HG03108 (cell line): ENCODE measurements around the gene C12orf75.
"Not testable (repeated sequence)": the region's sequence is repeated elsewhere in the genome, so short reads cannot be mapped to it uniquely, and the experiment has no call there.

ENCODE experiments used
- ATAC-seq: cut with Tn5 transposase; IDR thresholded peaks from one replicate; pipeline ENCODE4 v1.9.1; 2021; ENCODE audit warnings: moderate library complexity; ENCODE audit not compliant: unreplicated experiment

The C12orf75 gene

DNA sequence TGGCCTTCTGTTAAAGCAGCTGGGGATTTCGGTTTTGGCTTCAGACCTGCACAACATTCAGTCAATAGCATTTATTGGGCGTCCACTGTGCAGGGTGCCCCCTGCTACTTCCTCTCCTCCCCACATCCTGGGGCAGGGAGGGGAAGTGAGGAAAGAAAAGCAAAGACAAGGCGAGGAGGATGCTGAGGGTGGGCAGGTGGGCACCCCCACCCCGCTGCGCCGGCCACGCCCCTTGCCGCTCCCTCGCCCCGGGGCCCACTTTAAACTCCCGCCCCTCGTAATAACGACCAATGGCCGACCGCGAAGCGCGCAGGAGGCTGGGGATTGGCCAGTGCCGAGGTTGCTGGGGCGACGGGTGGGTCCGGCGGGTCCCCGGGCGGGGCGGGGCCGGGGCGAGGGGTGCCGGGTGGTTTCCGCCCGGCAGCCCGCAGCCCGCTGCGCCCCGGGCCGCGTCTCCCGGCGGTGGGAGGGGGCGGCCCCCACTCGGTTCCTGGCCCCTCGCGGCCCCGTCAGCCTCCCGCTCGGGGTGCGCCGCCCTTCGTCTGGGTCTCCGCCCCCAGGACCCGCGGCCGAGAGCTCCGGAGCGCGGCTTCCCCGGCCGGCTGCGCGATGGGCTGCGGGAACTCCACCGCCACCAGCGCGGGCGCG, at the start of gene C12orf75:
Gene C12orf75 (plus strand): TSS at position 409 of the 648 bp plus-strand sequence. CDS start 201 bp downstream, at position 610.
- ATAC-seq = peak; percentile 82

DNA sequence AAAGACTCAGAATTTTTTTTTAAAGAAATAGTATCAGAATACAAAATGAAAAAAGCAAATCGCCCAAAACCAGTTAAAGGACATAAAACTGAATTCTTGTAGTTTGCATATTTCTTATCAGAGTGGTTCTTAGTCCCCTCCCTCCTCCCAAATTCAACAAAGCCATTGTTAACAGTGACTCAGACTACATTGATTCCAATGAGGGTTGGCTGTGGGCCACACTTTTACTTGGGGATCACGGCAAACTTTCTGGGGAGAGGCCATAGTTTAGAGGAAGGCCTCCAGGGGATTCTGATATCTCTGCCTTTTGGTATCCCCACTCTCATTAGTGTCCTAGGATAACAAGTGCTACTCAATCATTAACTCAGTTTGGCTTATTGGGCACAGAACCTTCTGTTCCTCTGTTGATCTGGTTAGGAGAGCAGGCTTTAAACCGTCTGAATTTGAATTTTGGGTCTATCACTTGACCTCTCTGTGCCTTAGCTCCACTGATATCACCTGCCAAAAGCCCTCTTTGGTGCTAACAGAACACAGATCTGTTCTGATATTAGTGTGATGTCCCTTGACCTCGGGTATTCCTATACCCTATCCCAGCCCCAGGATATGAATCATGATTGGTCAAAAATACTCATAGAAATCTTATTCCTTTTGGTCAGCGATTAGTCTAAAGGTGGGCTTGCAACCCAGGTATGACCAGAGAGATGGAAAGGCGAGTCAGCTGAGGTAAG, 49.4 kb upstream of the C12orf75 start:
- no peak for ATAC-seq

- ATAC-seq = no peak
Observed at GRCh38 chr12:105281694-105282049, 48.8 kb upstream of the C12orf75 start.

- ATAC-seq = no peak
Observed at GRCh38 chr12:105285378-105285777, 45.1 kb upstream of the C12orf75 start.

DNA sequence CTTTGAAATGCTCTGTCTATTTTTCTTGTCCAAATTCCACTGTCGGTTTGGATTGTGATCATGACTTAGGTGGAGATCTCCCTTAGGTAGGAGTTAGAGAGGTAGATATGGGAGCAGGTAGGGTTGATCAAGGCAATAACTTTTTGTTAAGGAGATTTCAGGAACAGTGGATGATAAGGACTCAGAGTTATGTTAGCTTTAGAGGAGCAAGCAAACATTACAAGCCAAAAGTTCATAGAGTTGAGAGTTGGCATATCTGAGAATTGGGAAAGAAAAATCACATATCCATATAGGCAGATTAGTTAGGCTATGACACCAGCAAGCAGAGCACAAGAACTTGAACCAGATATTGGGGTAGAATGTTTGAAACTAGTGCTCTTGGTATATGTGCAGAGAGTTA, 43.1 kb upstream of the C12orf75 start:
- ATAC-seq = no peak

DNA sequence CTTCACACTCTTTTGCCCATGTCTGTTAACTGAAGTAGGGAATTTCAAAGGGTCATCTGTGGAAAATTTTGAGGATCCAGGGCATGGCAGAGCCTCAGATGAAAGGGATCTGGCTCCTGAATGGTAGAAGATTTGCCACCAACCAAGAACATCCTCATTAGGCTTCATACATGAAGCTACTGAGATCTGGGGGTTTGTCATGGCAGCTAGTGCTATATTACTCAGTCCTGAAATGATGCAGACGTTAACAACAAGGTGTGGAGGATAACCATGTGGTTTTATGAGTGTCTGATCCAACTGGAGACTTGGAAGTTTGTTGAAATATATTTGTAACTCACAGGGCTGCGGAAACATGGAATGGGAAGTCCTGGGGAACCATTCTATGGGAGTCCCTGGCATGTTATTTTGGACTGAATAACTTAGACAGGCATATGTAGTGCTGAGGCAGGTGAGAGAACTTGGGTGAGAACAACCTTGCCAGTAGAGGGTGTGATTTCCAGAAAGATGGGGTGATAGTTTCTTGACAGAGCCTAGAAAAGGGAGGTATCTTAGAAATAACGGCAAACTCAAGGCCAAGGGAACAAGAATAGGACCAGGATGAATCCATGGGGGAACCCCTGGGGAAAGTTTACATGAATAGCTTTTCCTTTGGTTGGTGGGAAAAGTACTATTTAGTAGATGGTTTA, 42.0 kb upstream of the C12orf75 start:
- no peak for ATAC-seq

GRCh38 chr12:105289114-105289904, 41.2 kb upstream of the C12orf75 start:
- no peak for ATAC-seq

DNA sequence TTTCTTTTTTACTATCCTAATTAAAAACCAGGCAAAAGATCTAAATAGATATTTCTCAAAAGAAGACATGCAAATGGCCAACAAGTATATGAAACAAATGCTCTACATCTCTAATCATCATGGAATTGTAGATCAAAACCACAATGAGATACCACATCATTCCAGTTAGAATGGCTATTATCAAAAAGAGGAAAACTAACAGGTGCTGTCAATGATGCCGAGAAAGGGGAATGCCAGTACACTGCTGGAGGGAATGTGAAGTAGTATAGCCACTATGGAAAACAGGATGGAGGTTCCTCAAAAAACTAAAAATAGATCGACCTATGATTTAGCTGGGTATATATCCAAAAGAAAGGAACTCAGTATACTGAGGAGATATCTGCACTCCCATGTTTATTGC, 39.0 kb upstream of the C12orf75 start:
- no peak for ATAC-seq

GRCh38 chr12:105292705-105293104, 37.8 kb upstream of the C12orf75 start:
- no peak for ATAC-seq

DNA sequence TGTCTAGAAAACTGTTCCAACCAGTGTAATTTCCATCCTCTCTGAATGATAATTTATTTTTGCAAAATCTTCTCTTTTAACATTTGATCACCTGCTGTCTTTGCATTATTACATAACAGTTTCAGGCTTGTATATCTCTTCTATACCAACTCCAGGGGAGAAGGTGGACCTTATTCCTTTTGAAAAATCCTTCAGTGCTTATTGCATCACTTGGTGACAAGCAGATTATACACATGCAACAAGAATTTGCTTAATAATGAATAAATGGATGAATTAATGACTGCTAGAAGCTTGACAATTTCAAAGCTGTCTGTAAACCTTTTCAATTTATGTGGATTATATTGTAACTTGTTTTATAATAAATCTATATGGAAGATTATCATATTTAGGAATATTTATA, 37.3 kb upstream of the C12orf75 start:
- ATAC-seq = no peak

DNA sequence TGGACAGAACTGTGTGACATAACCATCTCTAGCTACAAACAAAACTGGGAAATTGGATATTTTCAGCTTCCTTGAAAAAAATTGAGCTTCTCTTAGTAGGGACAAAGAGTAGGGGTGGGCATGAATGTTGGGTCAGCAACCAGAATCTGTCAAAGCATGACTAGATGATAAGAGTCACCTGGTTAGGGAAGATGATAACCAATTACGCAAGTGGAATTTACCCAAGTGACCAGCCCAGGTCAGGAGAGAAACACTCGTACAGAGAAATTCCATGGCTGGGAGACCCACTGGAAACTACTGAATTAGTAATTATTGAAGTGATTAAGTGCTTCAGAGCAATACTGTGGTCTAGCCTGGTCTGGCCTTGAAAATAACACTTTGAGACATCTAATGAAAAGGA, 36.3 kb upstream of the C12orf75 start:
- no peak for ATAC-seq

GRCh38 chr12:105294886-105295479, 35.5 kb upstream of the C12orf75 start:
- no peak for ATAC-seq

- ATAC-seq = no peak
Observed at GRCh38 chr12:105296116-105297089, 34.1 kb upstream of the C12orf75 start.

- no peak for ATAC-seq
Observed at GRCh38 chr12:105300883-105301282, 29.6 kb upstream of the C12orf75 start.

DNA sequence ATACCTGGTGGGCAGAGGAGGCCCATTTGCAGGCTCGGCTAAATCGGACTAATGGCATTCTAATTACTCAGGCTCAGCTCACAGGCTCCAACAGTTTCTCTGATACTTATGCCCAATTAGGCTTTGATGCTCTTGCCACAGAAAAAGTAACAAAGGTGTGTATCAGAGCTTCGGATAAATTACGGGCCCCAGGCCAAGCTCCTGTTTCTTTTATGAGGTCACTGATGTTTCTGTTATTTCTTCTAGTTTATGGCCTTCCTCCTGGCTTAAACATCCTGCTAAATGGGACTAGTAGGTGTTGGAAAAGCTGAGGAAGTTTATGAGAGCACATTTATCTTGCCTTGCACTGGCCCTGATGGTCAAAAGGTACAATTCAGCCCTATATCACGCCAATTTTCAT, 28.8 kb upstream of the C12orf75 start:
- no peak for ATAC-seq

- not testable (repeated sequence) for ATAC-seq
Observed at GRCh38 chr12:105302986-105303385, 27.5 kb upstream of the C12orf75 start.

DNA sequence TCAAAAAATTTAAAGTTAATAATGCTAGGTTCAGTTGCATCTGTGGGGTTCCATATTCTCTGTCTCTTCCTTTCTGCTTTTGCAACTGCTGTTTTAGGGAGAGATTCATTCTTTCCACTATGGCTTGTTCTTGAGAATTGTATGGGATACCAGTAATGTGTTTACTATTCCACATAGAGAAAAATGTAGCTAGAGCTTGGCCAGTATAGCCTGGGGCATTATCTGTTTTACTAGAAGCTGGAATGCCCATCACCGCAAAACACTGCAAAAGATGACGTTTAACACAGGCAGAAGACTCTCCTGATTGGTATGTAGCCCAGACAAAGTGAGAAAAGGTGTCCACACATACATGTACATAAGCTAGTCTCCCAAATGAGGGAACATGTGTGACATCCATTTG, 25.9 kb upstream of the C12orf75 start:
- not testable (repeated sequence) for ATAC-seq

GRCh38 chr12:105307601-105308314, 22.7 kb upstream of the C12orf75 start:
- not testable (repeated sequence) for ATAC-seq

DNA sequence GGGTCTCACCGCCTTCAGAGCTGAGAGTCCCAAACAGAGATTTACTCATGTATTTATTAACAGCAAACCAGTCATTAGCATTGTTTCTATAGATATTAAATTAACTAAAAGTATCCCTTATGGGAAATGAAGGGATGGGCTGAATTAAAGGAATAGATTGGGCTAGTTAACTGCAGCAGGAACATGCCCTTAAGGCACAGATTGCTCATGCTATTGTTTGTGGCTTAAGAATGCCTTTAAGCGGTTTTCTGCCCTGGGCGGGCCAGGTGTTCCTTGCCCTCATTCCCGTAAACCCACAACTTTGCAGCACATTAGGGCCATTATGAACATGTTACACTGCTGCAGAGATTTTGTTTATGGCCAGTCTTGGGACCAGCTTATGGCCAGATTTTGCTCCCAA, 21.7 kb upstream of the C12orf75 start:
- not testable (repeated sequence) for ATAC-seq
